BE2C (cell line): ENCODE measurements around the gene DNTT.
A peak's percentile ranks its signal among the peaks of the same experiment; 100 is the strongest.
"Not testable (repeated sequence)": the region's sequence is repeated elsewhere in the genome, so short reads cannot be mapped to it uniquely, and the experiment has no call there.

ENCODE experiments used
- DNase-seq: peaks from one replicate; pipeline ENCODE4 v3.0.0-alpha.2; 2020
- H3K27me3 ChIP-seq: fragments of 250-450 bp; sonication (Bioruptor Pico); 2 replicates; pipeline ENCODE4 v1.5.1; 2020; ENCODE audit warnings: mild to moderate bottlenecking
- H3K36me3 ChIP-seq: fragments of 250-450 bp; sonication (Bioruptor Pico); 2 replicates; pipeline ENCODE4 v1.5.1; 2020; ENCODE audit warnings: mild to moderate bottlenecking
- H3K4me1 ChIP-seq: fragments of 250-450 bp; sonication (Bioruptor Pico); 2 replicates; pipeline ENCODE4 v1.5.1; 2020
- H3K4me3 ChIP-seq: 2 replicates; pipeline ENCODE4 v1.5.1; 2011; ENCODE audit warnings: low read depth, low read length
- H3K9me3 ChIP-seq: fragments of 250-450 bp; sonication (Bioruptor Pico); 2 replicates; pipeline ENCODE4 v1.5.1; 2020
- CTCF ChIP-seq: IDR thresholded peaks from 2 replicates; pipeline ENCODE4 v1.5.1; 2012; ENCODE audit warnings: mild to moderate bottlenecking, low read depth, low read length

The DNTT gene

GRCh38 chr10:96298362-96298761 lies 5.9 kb upstream of the DNTT start:
- no peak overlapping the region for H3K4me3 ChIP-seq
- no peak for TF ChIP-seq CTCF
- H3K4me1 ChIP-seq = no peaks in the 10 kb centered on the region
- peaks cover 27% of the 10 kb centered on the region for H3K27me3 ChIP-seq
- no peaks in the 10 kb centered on the region for H3K9me3 ChIP-seq
- no peak for DNase-seq
- no peaks in the 10 kb centered on the region for H3K36me3 ChIP-seq

GRCh38 chr10:96299383-96299782 lies 4.9 kb upstream of the DNTT start:
- Histone ChIP-seq H3K9me3 (no peaks in the 10 kb centered on the region), H3K4me3 (no peak overlapping the region), H3K27me3 (peaks cover 21% of the 10 kb centered on the region), H3K36me3 (no peaks in the 10 kb centered on the region), H3K4me1 (no peaks in the 10 kb centered on the region)
- DNase-seq = no peak
- no peak for TF ChIP-seq CTCF

GRCh38 chr10:96301616-96302015 lies 2.6 kb upstream of the DNTT start:
- no peaks in the 10 kb centered on the region for H3K4me1 ChIP-seq
- TF ChIP-seq CTCF = no peak
- peaks cover 16% of the 10 kb centered on the region for H3K27me3 ChIP-seq
- no peak for DNase-seq
- no peaks in the 10 kb centered on the region for H3K36me3 ChIP-seq
- no peak overlapping the region for H3K4me3 ChIP-seq
- no peaks in the 10 kb centered on the region for H3K9me3 ChIP-seq

- no peak for TF ChIP-seq CTCF
- H3K27me3 ChIP-seq = no peaks in the 10 kb centered on the region; the same call in 1 of the 2 replicates
- no peaks in the 10 kb centered on the region for H3K4me1 ChIP-seq
- no peaks in the 10 kb centered on the region for H3K36me3 ChIP-seq
- no peaks in the 10 kb centered on the region for H3K9me3 ChIP-seq
- no peak overlapping the region for H3K4me3 ChIP-seq
- DNase-seq = no peak
Observed at GRCh38 chr10:96305019-96305418, 785 bp downstream of the DNTT start.

- no peak for TF ChIP-seq CTCF
- no peak overlapping the region for H3K4me3 ChIP-seq
- no peaks in the 10 kb centered on the region for H3K36me3 ChIP-seq
- no peaks in the 10 kb centered on the region for H3K9me3 ChIP-seq
- H3K27me3 ChIP-seq = no peaks in the 10 kb centered on the region
- no peaks in the 10 kb centered on the region for H3K4me1 ChIP-seq
- DNase-seq = peak; percentile 8
Observed at GRCh38 chr10:96306516-96306915, 2.3 kb downstream of the DNTT start.

- not testable (repeated sequence) for H3K36me3 ChIP-seq, H3K4me1 ChIP-seq, H3K27me3 ChIP-seq, H3K9me3 ChIP-seq, H3K4me3 ChIP-seq, DNase-seq
Observed at GRCh38 chr10:96308854-96309253, 4.6 kb downstream of the DNTT start.
